ENCODE measurements around the gene C12orf75. TPM values are rescaled to one million over a fixed set of nuclear protein-coding genes. Genes with fewer than 3 reads are reported as not detected.

Gene C12orf75
- total and polyA plus RNA-seq, 2 donors (not counting 3 experiments of a cell fraction or from before 2014, with no cell fraction given), result 23.6 to 60.7 TPM

DNA sequence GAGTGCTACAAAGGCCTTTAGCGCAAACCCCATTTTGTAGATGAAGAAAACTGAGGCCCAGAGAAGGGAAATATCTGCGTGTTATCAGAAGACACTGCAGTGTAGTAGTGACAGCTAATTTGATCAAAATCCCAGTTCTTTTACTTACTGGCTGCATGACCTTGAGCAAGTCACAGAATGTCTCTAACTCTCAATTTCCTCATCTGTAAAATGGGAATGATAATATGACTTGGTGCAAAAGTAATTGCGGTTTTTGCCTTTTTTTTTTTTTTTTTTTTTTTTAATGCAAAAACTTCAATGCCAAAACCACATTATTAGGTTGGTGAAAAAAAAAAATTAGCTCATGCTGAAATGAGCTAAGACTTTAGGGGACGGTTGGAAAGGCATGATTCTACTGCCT lies 69.7 kb downstream of the C12orf75 start:
- no peak for FAIRE-seq
- CTCF ChIA-PET, result interaction anchor here (1.0 to 1.5 kb wide), 2 partner anchors 17 to 68 kb away, joined by 3 to 4 read pairs; no protein-coding TSS in a partner anchor
- no peak for DNase-seq (ENCODE audit: low read depth, low spot score)
- dilution Hi-C loops (cut with MboI; ENCODE audit: extremely low pct_ligation_motif_present, low sequenced_read_pairs), result no loop called here
- intact Hi-C loops (cut with micrococcal nuclease), result no loop called here
- Histone ChIP-seq H3K36me3 (ENCODE audit: control insufficient read depth in 2 of 2, extremely low read depth in 1 of 2, insufficient read depth in 2 of 2, low read length in 2 of 2) (no peaks in the 10 kb centered on the region), H2AFZ (ENCODE audit: low read depth, low read length) (no peak overlapping the region), H3K4me2 (ENCODE audit: insufficient read depth, low read length) (no peak overlapping the region), H3K9ac (replicated peaks; ENCODE audit: extremely low read depth, insufficient read depth, low read length) (no peak overlapping the region), H4K20me1 (replicated peaks; ENCODE audit: control insufficient read depth, extremely low read depth, insufficient read depth, low read length) (no peaks in the 10 kb centered on the region), H3K27ac (ENCODE audit: insufficient read depth, low read depth, low read length) (no peak overlapping the region), H3K27me3 (ENCODE audit: control insufficient read depth in 2 of 2, insufficient read depth in 2 of 2, low read length in 2 of 2) (no peaks in the 10 kb centered on the region), H3K79me2 (ENCODE audit: control insufficient read depth, insufficient read depth, low read length) (no peaks in the 10 kb centered on the region), H3K4me3 (replicated peaks in 1 of 3; ENCODE audit: insufficient read depth in 1 of 3, low read depth in 1 of 3, low read length in 3 of 3) (no peak overlapping the region), H3K9me1 (replicated peaks; ENCODE audit: control insufficient read depth, extremely low read depth, insufficient read depth, low read length) (no peaks in the 10 kb centered on the region), H3K4me1 (ENCODE audit: control insufficient read depth, extremely low read depth, insufficient read depth, low read length) (no peaks in the 10 kb centered on the region), H3K9me3 (replicated peaks; ENCODE audit: control insufficient read depth, insufficient read depth, low read length) (no peaks in the 10 kb centered on the region)
- no peak for TF ChIP-seq GATA2 (IDR thresholded peaks at IDR 0.05; ENCODE audit: insufficient read depth, insufficient read length, low read depth, low read length)
- POLR2A ChIA-PET, result no interaction called here
- no TSS peak for BruUV-seq (replicated peaks)

DNA sequence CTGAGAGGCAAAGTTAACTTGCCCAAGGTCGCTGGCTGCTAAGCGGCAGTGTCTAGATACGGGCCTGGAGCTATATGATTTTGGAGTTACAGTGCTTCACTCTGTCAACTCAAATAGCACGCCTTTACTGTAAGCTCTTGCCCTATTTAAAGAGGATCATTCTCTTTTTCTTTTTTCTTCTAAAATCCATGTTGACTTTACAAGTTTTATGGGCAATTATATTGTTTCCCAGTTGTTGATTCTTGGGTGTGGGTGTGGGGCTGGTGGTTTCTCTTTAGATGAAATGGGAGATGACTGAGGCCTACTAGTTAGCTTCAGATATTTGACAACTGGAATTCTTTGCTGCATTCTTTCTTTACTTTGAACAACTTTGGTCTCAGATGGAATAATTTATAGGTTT lies 70.7 kb downstream of the C12orf75 start:
- H4K20me1 ChIP-seq (replicated peaks; ENCODE audit: control insufficient read depth, extremely low read depth, insufficient read depth, low read length), result no peaks in the 10 kb centered on the region
- intact Hi-C loops (cut with micrococcal nuclease), result no loop called here
- no peaks in the 10 kb centered on the region for H3K27me3 ChIP-seq (ENCODE audit: control insufficient read depth in 2 of 2, insufficient read depth in 2 of 2, low read length in 2 of 2)
- H3K9me3 ChIP-seq (replicated peaks; ENCODE audit: control insufficient read depth, insufficient read depth, low read length), result no peaks in the 10 kb centered on the region
- TF ChIP-seq EZH2 (IDR thresholded peaks at IDR 0.05; ENCODE audit: borderline replicate concordance, low read depth, low read length, severe bottlenecking), result no peak
- TF ChIP-seq, protein P1, sequence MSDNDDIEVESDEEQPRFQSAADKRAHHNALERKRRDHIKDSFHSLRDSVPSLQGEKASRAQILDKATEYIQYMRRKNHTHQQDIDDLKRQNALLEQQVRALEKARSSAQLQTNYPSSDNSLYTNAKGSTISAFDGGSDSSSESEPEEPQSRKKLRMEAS (IDR thresholded peaks at IDR 0.05; ENCODE audit: insufficient read depth, insufficient read length), result no peak
- no peak for TF ChIP-seq POLR2AphosphoS5 (IDR thresholded peaks at IDR 0.05; ENCODE audit: insufficient read depth, low read depth, low read length)
- no peak for TF ChIP-seq JUN (IDR thresholded peaks at IDR 0.05; ENCODE audit: borderline replicate concordance, insufficient read depth, insufficient read length, low read depth)
- TF ChIP-seq MYC (IDR thresholded peaks at IDR 0.05; ENCODE audit: low read depth, low read length), result no peak
- no peak for TF ChIP-seq POLR2A (IDR thresholded peaks at IDR 0.05; ENCODE audit: low read depth, low read length)
- TF ChIP-seq GATA2 (IDR thresholded peaks at IDR 0.05; ENCODE audit: insufficient read depth, insufficient read length, low read depth, low read length), result no peak
- TF ChIP-seq FOS (IDR thresholded peaks at IDR 0.05; ENCODE audit: borderline replicate concordance, insufficient read depth, low read length), result no peak
- TF ChIP-seq, protein P2, sequence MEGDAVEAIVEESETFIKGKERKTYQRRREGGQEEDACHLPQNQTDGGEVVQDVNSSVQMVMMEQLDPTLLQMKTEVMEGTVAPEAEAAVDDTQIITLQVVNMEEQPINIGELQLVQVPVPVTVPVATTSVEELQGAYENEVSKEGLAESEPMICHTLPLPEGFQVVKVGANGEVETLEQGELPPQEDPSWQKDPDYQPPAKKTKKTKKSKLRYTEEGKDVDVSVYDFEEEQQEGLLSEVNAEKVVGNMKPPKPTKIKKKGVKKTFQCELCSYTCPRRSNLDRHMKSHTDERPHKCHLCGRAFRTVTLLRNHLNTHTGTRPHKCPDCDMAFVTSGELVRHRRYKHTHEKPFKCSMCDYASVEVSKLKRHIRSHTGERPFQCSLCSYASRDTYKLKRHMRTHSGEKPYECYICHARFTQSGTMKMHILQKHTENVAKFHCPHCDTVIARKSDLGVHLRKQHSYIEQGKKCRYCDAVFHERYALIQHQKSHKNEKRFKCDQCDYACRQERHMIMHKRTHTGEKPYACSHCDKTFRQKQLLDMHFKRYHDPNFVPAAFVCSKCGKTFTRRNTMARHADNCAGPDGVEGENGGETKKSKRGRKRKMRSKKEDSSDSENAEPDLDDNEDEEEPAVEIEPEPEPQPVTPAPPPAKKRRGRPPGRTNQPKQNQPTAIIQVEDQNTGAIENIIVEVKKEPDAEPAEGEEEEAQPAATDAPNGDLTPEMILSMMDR (IDR thresholded peaks at IDR 0.05; ENCODE audit: extremely low read depth in 1 of 2, insufficient read depth in 1 of 2, low read depth in 1 of 2, low read length in 2 of 2), result no peak
- no peak overlapping the region for H3K4me3 ChIP-seq (replicated peaks in 1 of 3; ENCODE audit: insufficient read depth in 1 of 3, low read depth in 1 of 3, low read length in 3 of 3)
- POLR2A ChIA-PET, result no interaction called here
- dilution Hi-C loops (cut with MboI; ENCODE audit: extremely low pct_ligation_motif_present, low sequenced_read_pairs), result no loop called here
- FAIRE-seq (no peak), DNase-seq (ENCODE audit: low read depth, low spot score) (no peak)
- H3K79me2 ChIP-seq (ENCODE audit: control insufficient read depth, insufficient read depth, low read length), result no peaks in the 10 kb centered on the region
- no peak overlapping the region for H2AFZ ChIP-seq (ENCODE audit: low read depth, low read length)
- no peak overlapping the region for H3K9ac ChIP-seq (replicated peaks; ENCODE audit: extremely low read depth, insufficient read depth, low read length)
- no peaks in the 10 kb centered on the region for H3K36me3 ChIP-seq (ENCODE audit: control insufficient read depth in 2 of 2, extremely low read depth in 1 of 2, insufficient read depth in 2 of 2, low read length in 2 of 2)
- CTCF ChIA-PET, result interaction anchor here (1.0 to 1.6 kb wide), 4 partner anchors 18 to 735 kb away, joined by 3 to 4 read pairs (median 4); no protein-coding TSS in a partner anchor
- H3K4me1 ChIP-seq (ENCODE audit: control insufficient read depth, extremely low read depth, insufficient read depth, low read length), result no peaks in the 10 kb centered on the region
- H3K9me1 ChIP-seq (replicated peaks; ENCODE audit: control insufficient read depth, extremely low read depth, insufficient read depth, low read length), result no peaks in the 10 kb centered on the region
- no TSS peak for BruUV-seq (replicated peaks)
- no peak overlapping the region for H3K4me2 ChIP-seq (ENCODE audit: insufficient read depth, low read length)
- no peak overlapping the region for H3K27ac ChIP-seq (ENCODE audit: insufficient read depth, low read depth, low read length)
